Heart left ventricle (tissue), 13 donors: Measurements from ENCODE around the gene TRAPPC14.

Experiments used
- CTCF ChIP-seq, 12 donors: fragments of 200-600 bp; sonication (generic) in 4 of 12; IDR thresholded peaks; one replicate each; pipeline versions ENCODE4 v1.5.0 to v1.8.0; 2018 to 2022; ENCODE audit warnings: antibody characterized with exemption in 12 of 12, mild to moderate bottlenecking in 5 of 12
- POLR2A ChIP-seq, 2 donors: fragments of 450-650 bp; IDR thresholded peaks; one replicate each; pipeline ENCODE4 v1.6.1; 2017; ENCODE audit warnings: antibody characterized with exemption in 2 of 2, mild to moderate bottlenecking in 2 of 2, moderate library complexity in 2 of 2
- donor health status: ischemic (EF 13 %, LVEDD 7.1; RV severe dilation, severe dysfunction).
- donor health status: DM: no; HTN: yes; CAD: no.
- donor health status: DM: no; HTN: no; CAD: no.
- donor health status: ischemic (EF 25% LVEDD 6.9; RV normal size, moderate dysfunction).
- donor health status: ischemic (EF 25% LVEDD 5.7; RV mildly dilated, moderate dysfunction).
- donor health status: ischemic (EF 35%, LVEDD 5.7; RV mildly dilated, moderate dysfunction).
- donor health status: nonischemic (EF 11% LVEDD 7.7; RV severe dilation, severe dysfunction).
- donor health status: DM: yes; HTN: yes; CAD: no.
- donor health status: PGD.
- donor health status: ischemic (EF 29% LVEDD 5.4; RV normal size, mild dysfunction).
- donor health status: nonischemic (EF 23%, LVEDD 6.1; RV moderate dilation, normal function).

- TF ChIP-seq CTCF (IDR thresholded peaks at IDR 0.05) (no peak), POLR2A (IDR thresholded peaks at IDR 0.05) (no peak)
Observed at GRCh38 chr7:100173806-100174495, 15.4 kb upstream of the TRAPPC14 start.
